ENCODE data around the gene DIAPH1.

DIAPH1 gene

GRCh38 chr5:141491323-141492167 lies 127.3 kb downstream of the DIAPH1 start:
- H3K4me1 ChIP-seq (ENCODE audit: control insufficient read depth, insufficient read depth, low read length), result no peaks in the 10 kb centered on the region
- no peaks in the 10 kb centered on the region for H3K9me3 ChIP-seq (ENCODE audit: control insufficient read depth, insufficient read depth, low read depth, low read length)
- TF ChIP-seq TSHZ1 (tag by site-specific recombination; IDR thresholded peaks at IDR 0.05; ENCODE audit: borderline replicate concordance) (no peak), ZNF549 (tag by site-specific recombination; IDR thresholded peaks at IDR 0.05) (no peak)
- H3K4me3 ChIP-seq (ENCODE audit: low read depth, low read length), result no peak overlapping the region
- ChIA-PET CTCF (no interaction called here), POLR2A (no interaction called here)
- H3K27ac ChIP-seq (ENCODE audit: extremely low read depth, low read depth, low read length), result no peak overlapping the region
- H3K36me3 ChIP-seq (ENCODE audit: control insufficient read depth in 2 of 2, insufficient read depth in 1 of 2, low read length in 2 of 2), result no peaks in the 10 kb centered on the region

GRCh38 chr5:141490771-141491170 lies 128.0 kb downstream of the DIAPH1 start:
- CTCF ChIA-PET, result no interaction called here
- Histone ChIP-seq H3K9me3 (ENCODE audit: control insufficient read depth, insufficient read depth, low read depth, low read length) (no peaks in the 10 kb centered on the region), H3K27ac (ENCODE audit: extremely low read depth, low read depth, low read length) (no peak overlapping the region), H3K4me1 (ENCODE audit: control insufficient read depth, insufficient read depth, low read length) (no peaks in the 10 kb centered on the region), H3K36me3 (ENCODE audit: control insufficient read depth in 2 of 2, insufficient read depth in 1 of 2, low read length in 2 of 2) (no peaks in the 10 kb centered on the region), H3K4me3 (ENCODE audit: low read depth, low read length) (no peak overlapping the region)
- TF ChIP-seq HOXD13 (CRISPR knock-in tag; IDR thresholded peaks at IDR 0.05; ENCODE audit: borderline replicate concordance) (no peak), ZNF596 (tag by site-specific recombination; IDR thresholded peaks at IDR 0.05) (no peak), ZNF114 (tag by site-specific recombination; IDR thresholded peaks at IDR 0.05) (no peak), ZNF140 (tag by site-specific recombination; IDR thresholded peaks at IDR 0.05) (no peak), ZNF501 (tag by site-specific recombination; IDR thresholded peaks at IDR 0.05) (no peak), ZNF426 (tag by site-specific recombination; IDR thresholded peaks at IDR 0.05) (no peak), ZNF837 (tag by site-specific recombination; IDR thresholded peaks at IDR 0.05) (no peak), ZNF600 (tag by site-specific recombination; IDR thresholded peaks at IDR 0.05) (no peak), ZSCAN16 (tag by site-specific recombination; IDR thresholded peaks at IDR 0.05) (no peak), ZNF169 (tag by site-specific recombination; IDR thresholded peaks at IDR 0.05) (no peak), ZFP37 (tag by site-specific recombination; IDR thresholded peaks at IDR 0.05) (no peak)
- POLR2A ChIA-PET, result no interaction called here

- Histone ChIP-seq H3K9me3 (ENCODE audit: control insufficient read depth, insufficient read depth, low read depth, low read length) (no peaks in the 10 kb centered on the region), H3K4me3 (ENCODE audit: low read depth, low read length) (no peak overlapping the region), H3K27ac (ENCODE audit: extremely low read depth, low read depth, low read length) (no peak overlapping the region), H3K36me3 (ENCODE audit: control insufficient read depth in 2 of 2, insufficient read depth in 1 of 2, low read length in 2 of 2) (no peaks in the 10 kb centered on the region), H3K4me1 (ENCODE audit: control insufficient read depth, insufficient read depth, low read length) (no peaks in the 10 kb centered on the region)
- CTCF ChIA-PET, result no interaction called here
- TF ChIP-seq ZNF76 (tag by site-specific recombination; IDR thresholded peaks at IDR 0.05; ENCODE audit: borderline replicate concordance, low read depth) (no peak), ZNF513 (tag by site-specific recombination; IDR thresholded peaks at IDR 0.05) (no peak), ZNF692 (tag by site-specific recombination; IDR thresholded peaks at IDR 0.05) (no peak), EGR2 (tag by site-specific recombination; IDR thresholded peaks at IDR 0.05; ENCODE audit: low read depth) (no peak), ZNF610 (tag by site-specific recombination; IDR thresholded peaks at IDR 0.05; ENCODE audit: borderline replicate concordance) (no peak), MEIS1 (CRISPR knock-in tag; IDR thresholded peaks at IDR 0.05; ENCODE audit: borderline replicate concordance) (no peak), ZNF10 (tag by site-specific recombination; IDR thresholded peaks at IDR 0.05) (no peak), ZNF223 (tag by site-specific recombination; IDR thresholded peaks at IDR 0.05) (no peak)
- POLR2A ChIA-PET, result no interaction called here
Measured at GRCh38 chr5:141490271-141490670, 128.5 kb downstream of the DIAPH1 start.
